Stimulated activated CD4-positive, alpha-beta T cell treated with anti-CD3 and anti-CD28 coated beads, Interleukin-1b, Interleukin-23, amount 100 ng/mL, for 4 hours (primary cell): Measurements from ENCODE around the gene GALNT15.

Experiments
- DNase-seq, 2 donors: peaks; one replicate each; pipeline ENCODE4 v3.0.0-alpha.2; 2020; ENCODE audit warnings: low read depth in 2 of 2

The GALNT15 gene

GRCh38 chr3:16168211-16168610 is 6.3 kb upstream of the GALNT15 start:
- no peak for DNase-seq

DNA sequence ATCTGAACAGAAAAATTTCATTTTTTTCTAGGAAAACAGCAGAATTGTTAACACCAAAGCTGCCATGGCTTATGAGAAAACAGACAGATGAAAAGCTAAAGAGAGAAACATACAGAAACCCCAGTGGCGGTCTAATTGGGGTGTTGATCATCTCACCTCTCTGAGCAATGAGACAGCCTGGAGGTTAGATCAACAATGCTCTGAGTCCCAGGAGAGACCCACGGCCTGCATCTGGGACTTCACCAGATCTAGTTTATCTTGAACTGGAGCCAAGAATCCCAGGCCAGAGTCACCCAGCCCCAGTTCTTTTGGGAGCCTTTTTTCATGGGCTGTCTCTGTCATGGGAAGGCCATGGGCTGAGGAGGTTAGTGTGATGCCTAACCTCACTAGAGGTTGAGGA is 3.5 kb upstream of the GALNT15 start:
- no peak for DNase-seq

DNA sequence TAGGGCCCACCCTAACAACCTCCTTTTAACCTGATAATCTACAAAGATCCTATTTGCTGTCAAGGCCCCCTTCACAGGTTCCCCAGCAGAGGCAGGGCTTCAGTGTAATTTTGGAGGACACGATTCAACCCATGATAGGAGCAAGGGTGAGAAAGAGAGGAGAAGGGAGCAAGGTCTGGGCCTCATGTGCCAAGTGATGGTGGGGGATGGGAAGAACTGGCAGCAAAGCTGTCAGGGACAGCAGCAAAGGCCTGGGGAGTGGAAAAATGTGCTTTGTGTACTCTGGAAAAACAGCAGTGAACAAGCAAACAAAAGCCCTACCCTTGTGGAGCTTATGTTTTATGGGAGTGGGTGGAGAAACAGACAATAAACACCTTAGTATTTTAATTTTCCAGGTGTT is 2.7 kb upstream of the GALNT15 start:
- DNase-seq, result no peak

- no peak for DNase-seq
These were observed 1.0 kb upstream of the GALNT15 start for GRCh38 chr3:16173283-16174025.

DNA sequence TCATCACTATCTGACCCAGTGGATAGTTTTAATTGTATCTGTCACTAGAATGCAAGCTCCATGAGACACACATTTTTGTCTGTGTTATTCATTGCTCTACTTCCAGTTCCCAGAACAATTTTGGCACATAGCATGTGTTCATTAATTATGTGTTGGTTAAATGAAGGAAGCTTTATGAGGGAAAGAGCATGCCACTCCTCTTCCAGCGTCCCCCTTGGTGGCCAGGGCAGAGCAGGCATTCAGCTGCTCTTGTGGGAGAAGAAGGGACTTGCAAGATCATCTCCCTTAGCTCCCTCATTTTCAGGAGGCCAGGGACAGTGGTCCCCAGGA is 489 bp upstream of the GALNT15 start:
- DNase-seq, result no peak

- DNase-seq, result no peak
These were observed 759 bp downstream of the GALNT15 start for GRCh38 chr3:16174976-16175901.

GRCh38 chr3:16176391-16177030 is 2.0 kb downstream of the GALNT15 start:
- DNase-seq, result no peak

DNA sequence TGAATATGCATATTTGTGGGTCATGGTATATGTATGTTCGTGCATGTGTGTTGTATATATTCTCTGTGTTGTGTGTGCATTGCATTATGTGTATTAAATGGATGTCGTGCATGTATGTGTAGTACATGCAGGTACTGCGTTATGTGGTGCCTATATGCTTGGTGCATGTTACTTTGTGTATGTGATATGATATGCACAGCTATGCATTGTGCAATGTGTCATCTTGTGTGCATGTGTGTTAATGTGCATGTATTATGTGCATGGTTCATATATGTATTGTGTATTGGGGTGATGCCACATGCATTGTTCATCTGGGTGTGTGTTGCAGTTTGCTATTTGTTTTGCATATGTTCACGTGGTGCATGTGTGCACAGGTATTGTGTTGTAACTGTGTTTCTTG is 2.9 kb downstream of the GALNT15 start:
- no peak for DNase-seq

- peak; percentile 38 to 61 for DNase-seq
These were observed 3.6 kb downstream of the GALNT15 start for GRCh38 chr3:16177962-16178627.

- no peak for DNase-seq
These were observed 4.1 kb downstream of the GALNT15 start for GRCh38 chr3:16178628-16178988.

DNA sequence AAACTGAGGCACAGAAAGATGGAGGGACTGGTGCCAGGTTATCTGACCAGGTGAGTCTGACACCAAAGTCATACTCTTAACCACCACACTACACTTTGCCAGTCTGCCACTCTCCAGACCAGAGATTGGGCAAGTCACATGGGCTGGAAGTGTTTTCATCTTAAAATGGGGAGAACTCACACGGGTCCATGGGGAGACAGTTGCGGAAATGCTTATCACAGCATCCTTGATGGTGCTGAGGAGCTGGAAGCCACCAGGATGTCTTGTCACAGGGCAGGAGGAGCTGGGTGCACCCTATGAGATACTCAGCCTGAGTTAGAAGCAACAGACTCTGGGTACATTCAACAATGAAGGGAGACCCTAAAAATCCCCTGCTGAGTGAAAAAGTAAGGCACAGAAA is 4.8 kb downstream of the GALNT15 start:
- DNase-seq, result no peak

DNA sequence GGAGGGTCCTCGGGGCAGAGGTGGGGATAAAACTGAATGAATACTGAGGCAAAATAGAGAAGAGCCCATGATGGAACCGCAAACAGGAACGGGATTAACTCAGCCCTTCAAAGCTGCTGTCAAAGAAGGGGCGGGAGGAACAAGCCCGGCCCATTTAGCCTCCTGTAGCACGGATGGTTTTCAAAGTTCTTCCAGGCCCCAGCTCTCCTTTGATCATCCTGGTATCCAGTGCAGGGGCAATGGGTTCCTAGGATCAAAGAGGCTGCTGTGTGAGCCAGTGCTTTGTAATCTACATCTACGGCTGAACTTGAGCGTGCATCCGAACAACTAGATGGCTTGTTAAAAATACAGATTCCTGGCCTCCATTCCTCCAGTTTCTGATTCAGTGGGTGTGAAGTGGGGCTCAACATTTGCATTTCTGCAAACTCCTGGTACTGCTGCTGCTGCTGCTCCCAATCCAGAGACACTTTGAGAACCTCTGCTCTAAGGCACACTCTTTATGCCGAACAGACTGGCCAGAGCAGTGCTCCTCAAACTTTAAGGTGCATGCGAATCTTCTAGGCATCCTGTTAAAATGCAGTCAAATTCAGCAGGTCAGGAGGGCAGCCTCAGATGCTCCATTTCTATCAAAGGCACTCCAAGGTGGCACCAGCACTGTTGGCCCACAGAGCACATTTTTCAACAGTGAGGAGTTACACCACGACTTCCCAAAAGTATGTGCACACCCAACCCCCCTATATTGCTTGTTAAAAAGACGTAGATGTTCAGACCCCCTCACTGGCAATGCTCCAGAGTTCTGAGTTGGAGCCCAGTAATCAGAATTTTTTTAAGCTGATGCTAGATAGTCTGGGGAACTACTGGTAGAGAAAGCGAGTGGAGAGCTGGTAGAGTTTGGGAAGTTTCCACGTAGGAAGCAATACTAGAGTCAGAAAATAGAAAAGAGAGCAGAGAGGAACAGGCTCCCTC is 5.6 kb downstream of the GALNT15 start:
- no peak for DNase-seq

DNA sequence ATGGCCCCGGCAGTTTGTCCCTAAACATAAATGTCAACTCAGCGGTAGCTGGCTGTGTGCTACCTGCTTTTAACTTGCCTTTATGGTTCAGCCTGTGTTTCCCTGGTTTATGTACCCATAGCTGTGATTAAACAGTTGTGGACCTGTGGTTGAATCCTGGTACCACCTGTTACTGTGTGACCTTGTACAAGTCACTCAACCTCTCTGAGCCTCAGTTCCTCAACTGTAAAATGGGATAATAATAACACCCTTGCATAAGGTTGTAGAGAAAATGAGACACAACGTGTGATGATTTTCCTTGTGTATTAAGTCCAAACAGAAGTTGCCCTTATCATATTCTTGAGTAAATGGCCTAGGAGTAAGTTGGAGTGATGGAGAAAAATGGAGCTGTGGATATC is 6.3 kb downstream of the GALNT15 start:
- DNase-seq, result no peak

DNA sequence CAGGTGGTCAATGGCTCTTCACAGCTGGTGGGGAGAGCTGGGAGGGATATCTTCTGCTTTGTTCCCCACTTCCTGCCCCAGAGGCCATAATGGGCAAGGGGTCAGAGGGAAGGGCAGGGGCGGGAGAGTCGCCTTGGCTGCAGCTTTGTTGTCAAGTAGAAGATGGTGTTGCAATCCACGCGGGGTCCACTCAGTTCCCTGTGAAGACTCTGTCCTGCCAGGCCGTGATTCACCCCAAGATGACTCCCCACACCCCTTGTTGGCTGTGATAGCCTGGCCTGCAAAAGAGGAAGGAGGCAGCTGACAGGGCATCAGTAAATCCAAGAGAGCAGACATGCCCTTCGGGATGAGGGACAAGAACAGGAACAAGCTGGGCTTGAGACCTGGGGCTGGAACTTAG is 6.9 kb downstream of the GALNT15 start:
- DNase-seq, result no peak

GRCh38 chr3:16182183-16182582 is 7.7 kb downstream of the GALNT15 start:
- no peak for DNase-seq

- DNase-seq, result no peak
These were observed 8.1 kb downstream of the GALNT15 start for GRCh38 chr3:16182612-16183011.

GRCh38 chr3:16183082-16183481 is 8.6 kb downstream of the GALNT15 start:
- DNase-seq, result no peak

DNA sequence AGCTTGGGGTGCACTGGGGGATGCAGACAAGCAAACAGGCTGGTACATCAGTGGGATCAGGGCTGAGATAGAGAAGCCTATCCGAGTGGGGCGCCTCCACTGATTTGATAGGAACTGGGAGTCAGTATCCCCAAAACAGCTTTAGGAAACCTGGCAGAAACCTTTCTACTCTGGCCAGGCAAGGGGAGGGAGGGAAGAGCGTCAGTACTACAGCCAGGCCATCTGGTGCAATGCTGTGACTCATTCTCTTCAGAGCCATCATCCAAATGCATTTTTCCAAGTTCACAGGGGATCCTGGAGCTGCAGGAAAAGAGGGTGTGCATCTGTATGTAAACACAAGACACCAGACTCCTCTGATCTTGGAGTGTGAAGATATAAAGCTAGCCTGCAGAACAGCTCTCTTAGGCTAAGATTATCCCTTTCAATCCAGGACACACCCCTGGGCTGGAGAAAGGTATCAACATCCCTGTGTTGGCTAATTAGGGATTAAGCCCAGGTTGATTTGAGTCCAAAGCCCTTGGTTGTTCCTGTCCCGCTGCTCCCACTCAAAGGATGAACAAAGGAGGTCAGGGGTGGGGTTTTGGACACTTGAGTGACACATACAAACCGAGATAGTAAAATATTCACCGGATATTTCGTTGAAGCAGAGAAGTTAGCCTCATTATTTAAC is 9.3 kb downstream of the GALNT15 start:
- DNase-seq, result no peak

GRCh38 chr3:16186086-16186485 is 11.6 kb downstream of the GALNT15 start:
- DNase-seq, result no peak

DNA sequence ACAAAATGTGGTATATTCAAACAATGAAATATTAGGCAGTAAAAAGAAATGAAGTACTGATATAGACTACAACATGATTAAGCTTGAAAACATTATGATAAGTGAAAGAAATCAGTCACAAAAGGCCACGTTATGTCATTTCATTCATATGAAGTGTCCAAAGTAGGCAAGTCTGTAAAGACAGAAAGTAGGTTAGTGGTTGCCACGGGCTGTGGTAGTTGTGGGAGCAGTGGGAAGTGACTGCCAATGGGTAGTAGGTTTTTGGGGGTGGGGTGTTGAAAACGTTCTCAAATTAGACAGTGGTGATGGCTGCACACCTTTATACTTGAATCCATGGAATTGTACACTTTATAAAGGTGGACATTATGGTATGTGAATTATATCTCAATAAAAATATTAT is 12.1 kb downstream of the GALNT15 start:
- no peak for DNase-seq
